Stimulated activated CD8-positive, alpha-beta memory T cell treated with anti-CD3 and anti-CD28 coated beads, Interleukin-4, amount 100 ng/mL, for 24 hours (primary cell): ENCODE results near the gene ZEB1.

ENCODE experiments used
- DNase-seq: peaks from one replicate; pipeline ENCODE4 v3.0.0-alpha.2; 2020; ENCODE audit warnings: low read depth

ZEB1 gene

DNA sequence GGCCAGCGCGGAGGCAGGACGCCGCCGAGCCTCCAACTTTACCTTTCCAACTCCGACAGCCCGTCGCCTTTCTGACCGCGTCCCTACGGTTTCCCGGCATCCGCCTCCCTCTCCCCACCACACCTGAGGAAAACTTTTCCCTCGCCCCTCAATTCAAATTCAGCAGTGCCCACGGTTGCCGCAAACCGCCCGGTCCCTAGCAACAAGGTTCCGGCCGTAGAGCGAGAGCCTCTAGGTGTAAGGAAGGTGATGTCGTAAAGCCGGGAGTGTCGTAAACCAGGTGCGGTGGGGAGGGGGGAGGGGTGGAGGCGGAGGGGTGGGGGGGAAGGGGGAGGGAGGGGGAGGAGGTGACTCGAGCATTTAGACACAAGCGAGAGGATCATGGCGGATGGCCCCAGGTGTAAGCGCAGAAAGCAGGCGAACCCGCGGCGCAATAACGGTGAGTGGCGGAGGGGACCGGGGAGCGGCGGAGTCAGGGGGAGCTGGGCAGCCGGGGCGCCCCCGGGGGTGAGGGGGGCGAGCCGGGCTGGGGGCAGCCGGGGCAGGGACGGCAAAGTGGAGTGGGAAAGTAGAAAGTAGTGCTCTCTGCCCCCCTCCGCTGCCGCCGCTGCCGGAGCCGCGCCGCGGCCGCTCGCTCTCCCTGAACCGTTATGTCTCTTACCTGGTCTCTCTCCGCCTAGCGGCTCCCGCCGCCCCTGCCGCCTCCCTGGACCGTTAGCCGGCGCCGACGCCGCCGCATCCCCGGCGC lies at the start of gene ZEB1:
Gene ZEB1 (plus strand): TSS at position 363 of the 748 bp plus-strand sequence. CDS start 19 bp downstream, at position 382.
- DNase-seq, result peak; percentile 84

DNA sequence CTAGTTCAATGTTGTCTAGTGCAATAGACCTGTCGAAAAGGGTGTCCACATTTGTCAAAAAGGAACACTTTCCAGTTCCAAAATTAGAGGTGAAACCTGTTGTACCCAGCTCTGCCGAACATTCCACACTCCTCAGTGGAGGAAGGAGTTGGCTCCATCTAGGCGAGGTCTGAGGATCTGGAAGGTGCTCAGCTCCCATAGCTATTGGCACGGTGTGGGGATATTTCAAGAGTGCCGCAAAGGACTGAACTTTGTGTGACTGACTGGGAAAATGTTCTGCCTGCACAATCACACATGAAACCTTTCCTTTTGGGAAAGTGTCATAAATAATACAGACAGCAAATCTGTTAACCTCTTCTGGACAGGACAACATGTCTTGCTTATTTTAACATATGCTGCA lies 48.1 kb upstream of the ZEB1 start:
- DNase-seq, result no peak

DNA sequence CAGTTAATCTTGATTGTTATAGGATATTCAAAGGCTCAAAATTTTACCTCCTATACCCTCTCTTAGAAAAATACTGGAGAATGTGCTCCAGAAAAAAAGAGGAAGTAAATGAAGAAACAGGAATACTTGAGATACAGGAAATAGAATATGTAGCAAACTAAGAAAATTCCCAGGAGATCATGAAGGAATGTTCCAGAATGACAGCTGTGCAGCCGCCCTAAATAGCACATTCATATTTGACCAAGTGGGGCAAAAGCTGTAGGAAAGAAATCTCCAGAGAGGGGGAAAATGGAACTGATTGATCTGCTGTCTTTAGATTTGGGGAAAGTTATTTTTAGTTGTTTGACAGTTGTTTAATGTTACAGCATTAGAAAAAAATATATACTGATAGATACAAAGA lies 46.2 kb upstream of the ZEB1 start:
- DNase-seq, result no peak

DNA sequence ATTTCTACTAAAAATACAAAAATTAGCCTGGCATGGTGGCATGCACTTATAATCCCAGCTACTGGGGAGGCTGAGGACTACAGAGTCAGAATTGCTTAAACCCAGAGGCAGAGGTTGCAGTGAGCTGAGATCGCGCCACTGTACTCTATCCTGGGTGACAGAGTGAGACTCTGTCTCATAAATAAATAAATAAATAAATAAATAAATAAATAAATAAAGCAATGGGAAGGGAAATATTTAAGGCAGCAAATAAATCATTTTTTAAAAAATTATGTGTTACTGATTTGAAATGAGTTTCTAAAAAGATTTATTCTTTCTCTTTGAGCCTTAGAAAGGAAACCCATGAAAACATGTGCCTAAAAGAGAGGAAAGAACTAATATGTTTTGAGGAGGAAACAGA lies 45.2 kb upstream of the ZEB1 start:
- no peak for DNase-seq

DNA sequence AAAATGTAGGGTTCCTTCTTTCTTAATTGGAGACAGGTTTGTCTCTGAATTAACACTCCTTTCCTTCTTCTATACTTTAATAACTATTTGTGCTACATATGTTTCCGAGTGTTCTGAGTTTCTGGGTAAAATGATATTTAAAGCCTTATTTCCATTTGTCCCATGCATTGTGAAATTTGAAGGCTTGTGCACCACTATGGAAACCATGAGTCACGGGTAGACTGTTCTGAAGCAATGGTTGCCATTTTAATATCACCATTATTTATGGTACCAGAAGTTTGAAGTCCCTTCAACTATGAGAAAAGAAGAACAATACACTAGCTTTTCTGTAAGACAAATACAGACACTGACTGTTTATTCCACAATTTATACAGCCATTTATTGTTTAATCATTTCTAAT lies 44.7 kb upstream of the ZEB1 start:
- DNase-seq, result no peak

DNA sequence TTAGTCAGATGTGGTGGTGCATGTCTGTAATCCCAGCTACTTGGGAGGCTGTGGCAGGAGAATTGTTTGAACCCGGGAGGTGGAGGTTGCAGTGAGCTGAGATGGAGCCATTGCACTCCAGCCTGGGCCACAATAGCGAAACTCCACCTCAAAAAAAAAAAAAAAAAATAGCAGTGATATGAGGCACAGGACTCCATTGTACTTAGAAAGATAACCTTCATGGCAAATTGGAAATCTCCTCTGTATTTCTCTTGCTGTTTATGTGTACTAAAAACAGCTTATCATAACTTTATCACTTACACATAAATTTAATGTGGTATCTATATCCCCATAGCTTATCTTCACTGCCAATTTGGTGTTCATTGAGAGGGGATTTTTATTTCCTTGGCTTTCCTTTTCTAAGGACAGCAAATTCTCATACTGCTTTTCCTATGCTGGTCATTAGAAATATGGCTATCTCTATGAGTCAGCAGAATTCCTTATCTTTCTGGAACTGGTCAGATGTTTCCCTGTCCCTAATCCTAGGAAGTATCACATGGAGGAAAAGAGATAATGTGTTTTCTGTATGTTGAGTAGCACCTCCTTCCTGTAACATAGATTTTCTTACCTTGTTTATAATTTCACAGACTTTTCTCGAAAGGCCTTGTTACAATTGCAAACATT lies 40.6 kb upstream of the ZEB1 start:
- DNase-seq, result no peak

DNA sequence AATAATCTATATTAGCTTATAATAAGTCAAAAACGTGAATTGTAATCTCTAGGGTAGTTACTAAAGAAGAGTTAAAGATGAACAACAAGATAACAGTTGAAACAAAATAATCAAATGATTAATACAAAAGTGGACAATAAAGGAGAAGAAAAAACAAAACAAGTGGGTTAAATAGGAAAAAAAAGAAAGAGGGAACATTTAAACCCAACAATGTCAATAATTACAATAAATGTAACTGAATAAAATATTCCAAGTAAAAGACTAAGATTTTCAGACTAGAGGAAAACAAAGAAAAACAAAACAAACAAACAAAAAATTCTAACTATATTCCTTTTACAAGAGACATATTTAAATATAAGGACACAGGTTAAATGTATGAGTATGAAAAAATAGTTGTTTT lies 38.0 kb upstream of the ZEB1 start:
- DNase-seq, result no peak

DNA sequence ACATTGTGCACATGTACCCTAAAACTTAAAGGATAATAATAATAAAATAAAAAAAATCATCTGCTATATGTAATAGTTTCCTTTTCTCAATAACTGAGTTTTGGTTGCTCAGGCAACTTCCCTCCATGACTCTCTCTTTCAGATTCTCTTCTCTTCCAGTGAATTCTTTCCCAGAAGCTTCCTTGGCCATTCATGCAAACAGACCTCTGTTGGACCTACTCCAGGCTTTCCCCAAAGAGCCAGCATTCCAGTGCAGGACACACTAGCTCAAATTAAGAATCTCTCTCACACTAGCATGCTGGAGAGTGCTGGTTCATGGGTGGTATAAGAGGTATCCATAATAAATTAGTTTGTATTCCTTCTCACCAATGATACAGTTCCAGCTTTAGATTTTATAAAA lies 31.0 kb upstream of the ZEB1 start:
- DNase-seq, result no peak

DNA sequence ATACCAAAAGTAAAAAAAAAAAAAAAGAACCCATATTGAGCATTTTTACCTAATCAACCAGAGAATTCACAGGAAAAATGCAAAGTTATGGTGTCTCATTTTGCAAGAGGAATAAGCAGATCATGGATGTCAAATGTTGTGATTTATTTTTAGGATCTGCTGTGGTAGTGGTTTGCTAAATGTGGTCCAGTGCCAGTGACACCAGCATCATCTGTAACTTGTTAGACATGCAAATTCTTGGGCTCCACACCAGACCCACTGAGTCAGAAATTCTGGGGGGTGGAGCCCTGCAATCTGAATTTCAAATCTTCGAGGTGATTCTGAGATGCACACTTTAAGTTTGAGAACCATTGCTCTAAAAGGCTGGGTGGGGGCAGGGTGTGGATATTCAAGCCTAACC lies 30.1 kb upstream of the ZEB1 start:
- DNase-seq, result no peak

DNA sequence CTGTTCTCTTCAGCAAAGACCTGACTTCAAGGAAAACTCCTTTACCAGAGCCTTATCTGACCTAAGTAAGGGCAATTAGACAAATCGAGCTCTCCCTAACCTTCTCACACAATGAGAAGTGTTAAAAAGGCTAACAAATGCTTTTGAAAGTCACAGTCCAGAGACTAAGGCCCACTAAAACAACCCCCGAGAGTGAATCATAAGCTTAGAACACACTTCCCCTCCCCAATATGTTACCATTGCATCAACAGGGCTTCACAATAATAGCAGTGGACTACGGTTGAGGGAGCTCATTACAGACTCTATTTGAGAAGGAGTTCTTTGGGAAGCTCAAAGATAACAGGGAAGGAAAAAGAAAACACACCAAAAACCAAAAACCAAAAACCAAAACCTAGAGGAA lies 28.6 kb upstream of the ZEB1 start:
- no peak for DNase-seq

DNA sequence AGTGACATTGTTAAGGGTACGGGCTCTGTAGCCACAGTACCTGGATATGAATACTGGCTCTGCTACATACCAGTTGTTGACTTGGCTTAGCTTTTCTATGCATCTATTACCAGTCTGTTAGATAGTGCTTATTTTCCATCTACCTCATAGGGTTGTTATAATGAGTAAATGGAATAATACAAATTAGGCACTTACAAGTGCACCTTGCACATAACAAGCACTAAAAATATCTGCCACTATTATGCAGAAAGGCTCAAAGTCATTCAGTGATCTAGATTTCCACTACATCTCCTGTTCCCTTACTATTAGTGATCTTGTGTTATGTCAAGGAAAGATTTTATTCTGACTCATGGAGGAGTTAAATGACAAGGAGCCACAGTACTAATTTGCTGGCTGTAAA lies 27.9 kb upstream of the ZEB1 start:
- DNase-seq, result no peak

DNA sequence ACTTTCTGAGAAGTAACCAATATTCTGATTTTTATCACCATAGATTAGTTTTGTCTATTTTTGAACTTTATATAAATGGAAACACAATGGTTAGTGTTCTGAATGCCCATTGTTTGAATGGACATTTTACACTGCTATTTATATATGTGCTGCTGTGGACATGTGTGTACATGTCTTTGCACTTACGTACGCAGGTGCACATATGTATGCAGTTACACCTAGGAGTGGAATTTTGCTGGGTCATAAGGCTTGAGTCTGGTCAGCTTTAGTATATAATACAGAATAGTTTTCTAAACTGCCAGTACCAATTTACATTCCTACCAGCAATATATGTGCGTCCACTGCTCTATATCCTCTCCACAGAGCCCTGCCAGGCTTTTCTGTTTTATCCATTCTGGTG lies 24.5 kb upstream of the ZEB1 start:
- no peak for DNase-seq

DNA sequence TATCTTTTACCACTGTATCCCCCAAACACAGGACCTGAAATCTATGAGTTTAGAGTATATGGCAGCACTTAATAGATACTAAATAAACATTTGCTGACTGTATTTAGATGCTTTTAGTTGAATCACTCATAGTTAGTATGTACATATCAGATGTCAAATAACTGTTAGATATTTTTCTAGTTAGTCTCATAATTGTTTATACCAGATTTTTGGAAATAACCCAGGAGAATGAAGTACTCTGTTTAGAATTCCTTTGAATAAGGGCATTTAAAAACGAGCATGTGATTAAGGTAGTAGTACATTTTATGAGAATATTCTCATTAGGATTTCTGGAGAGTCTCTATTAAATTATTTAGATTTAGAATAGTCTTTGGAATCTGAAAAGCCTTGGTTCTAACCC lies 22.3 kb upstream of the ZEB1 start:
- DNase-seq, result no peak

DNA sequence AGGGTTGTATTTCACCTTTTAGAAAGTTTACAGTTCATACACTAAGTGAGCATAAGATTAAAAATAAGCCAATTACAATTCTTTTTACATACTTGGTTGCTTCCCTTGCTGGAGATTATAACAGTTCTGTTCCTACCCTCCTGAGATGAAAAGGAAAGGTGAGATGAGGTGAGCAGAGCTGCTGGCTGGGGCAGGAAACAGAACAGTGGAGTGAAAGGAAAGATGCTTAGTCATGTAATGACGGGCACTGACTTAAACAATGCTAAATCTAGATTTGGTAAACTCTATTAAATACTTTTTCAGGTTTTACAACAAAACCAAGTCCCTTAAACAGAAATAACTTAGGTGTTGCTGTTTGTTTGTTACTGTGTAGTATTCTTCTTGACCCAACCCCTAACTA lies 19.9 kb upstream of the ZEB1 start:
- DNase-seq, result no peak

DNA sequence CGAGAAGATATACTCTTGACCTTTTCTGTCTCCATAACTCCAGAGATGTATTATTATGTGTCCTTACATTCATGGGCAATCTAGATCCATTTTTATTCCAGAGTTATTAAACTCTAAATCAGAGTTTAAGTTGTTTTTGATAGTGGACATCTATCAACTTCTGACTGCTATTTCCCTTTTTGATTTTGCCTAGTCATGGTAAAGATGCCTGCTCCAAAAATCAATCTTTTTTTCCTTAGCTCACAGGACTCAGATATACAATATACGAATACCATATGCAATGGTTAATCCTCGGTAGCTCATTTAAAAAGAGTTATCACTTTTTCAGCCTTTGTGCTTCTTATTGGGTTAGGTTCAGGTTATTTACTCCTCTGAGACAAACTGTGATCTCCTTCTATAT lies 15.8 kb upstream of the ZEB1 start:
- DNase-seq, result no peak

DNA sequence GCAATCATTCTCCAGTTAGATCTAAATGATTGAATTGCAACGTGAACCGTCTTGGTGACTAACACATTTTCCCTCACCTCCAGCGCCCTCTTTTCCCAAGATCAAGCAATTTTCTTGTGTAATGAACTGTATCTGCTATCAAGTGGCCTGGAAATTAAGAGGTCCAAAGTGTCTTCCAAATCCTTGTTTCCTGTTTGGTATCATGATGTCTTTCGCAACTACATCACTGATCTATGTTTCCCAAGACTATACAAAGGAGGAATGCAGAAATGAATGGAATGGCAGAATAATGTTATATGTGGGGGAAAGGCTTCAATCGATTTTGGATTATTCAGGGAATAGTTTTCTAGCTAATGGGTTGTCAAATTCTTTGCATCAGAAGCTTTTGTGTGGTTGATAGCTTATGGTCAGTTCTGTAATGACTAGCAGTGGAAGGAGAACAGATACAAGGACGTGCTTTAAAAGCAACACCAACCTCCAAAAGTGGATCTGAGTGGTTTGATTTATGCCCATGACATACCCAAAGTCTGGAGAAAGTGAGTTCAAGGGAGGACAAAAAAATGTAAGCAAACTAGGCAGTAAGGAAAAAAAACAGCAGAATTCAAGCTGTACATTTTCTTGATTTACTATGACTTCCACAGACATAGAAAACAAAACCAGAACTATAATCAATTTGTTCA lies 14.6 kb upstream of the ZEB1 start:
- DNase-seq, result no peak

DNA sequence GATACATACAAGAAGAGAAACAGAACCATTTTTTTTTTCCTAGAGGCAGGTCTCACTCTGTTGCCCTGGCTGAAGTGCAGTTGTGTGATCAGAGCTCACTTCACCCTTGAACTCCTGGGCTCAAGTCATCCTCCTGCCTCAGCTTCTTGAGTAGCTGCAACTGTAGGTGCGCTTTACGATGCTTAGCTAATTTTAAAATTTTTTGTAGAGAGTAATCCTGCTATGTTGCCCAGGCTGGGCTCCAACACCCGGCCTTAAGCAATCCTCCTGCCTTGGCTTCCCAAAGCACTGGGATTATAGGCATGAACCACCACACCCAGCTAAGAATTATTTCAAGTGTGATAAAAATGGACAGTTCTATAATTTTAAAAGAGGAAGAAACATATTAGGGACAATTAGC lies 5.6 kb upstream of the ZEB1 start:
- no peak for DNase-seq

DNA sequence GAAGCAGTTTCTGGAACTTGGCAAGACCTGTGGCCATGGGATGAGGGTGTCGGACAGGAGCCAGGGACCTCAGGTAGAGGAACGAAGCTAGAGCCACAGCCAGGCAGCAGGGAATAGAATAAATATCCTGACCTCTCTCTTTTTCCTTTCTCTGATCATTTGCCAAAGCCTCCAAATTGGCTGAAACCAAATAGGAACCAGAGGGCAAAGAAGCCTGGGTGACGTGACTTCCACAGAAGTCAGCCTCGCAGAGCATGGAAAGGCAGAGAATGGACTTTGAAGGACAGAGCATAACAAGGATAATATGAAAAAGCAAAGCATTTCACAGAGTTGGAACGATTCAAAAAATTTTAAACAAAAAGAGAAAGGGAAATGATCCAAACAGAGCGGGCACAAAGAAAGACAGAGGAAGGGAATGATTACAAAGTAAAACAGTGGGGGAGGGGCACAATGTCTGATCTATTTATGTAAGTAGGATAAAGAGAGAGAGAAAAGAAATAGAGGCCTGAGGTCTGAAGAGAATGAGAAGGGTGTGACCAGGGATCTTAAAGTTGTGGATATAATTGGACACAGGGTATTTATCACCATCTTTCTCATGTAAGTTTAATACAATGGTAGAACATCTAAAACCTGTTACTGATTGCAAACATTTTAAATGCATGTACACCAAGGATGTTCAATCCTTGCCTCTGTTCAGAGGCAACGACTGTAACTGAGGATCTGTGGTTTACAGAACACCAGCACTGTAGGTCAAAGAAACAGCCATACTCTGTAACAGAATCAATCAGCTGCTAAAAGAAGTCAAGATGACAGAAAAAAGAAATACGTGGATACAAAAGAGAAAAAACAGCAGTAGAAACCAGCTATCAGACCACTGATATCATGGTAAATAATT lies 4.5 kb upstream of the ZEB1 start:
- no peak for DNase-seq

DNA sequence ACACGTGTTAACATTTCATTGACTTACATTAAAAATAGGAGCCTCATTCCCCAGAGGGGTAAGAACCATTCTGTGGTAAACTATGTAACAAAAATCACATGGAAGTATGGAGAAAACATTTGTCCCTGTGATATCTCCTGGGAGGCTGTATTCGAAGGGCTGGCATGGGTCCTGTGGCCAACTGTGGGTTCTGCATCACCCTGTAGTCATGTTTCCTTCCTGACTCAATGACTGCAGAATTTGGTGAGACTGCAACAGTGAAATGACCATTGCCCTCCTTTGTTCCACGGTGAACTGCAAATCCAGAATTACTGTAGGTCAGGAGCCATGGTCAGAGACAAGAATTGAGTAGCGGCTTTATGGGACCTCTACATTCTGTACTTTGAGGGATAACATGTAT lies 3.6 kb upstream of the ZEB1 start:
- DNase-seq, result no peak

DNA sequence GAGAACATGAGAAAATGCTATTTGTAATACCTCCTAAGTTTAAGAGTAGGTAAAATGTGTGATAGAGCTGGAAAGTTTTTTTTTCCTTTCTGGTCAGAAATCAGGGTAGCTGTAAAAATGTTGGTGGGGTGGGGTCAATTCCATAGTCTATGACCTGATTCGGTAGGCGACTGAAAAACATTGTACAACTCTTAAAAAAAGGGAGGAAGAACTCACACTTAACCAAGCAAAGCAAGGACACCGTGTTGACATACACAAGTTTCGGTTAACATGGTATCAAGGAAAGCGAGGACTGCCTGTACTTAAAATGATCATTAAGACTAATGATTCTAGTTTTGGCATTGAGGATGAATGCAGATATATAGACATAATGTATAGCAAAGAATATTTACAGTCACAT lies 1.8 kb upstream of the ZEB1 start:
- no peak for DNase-seq

DNA sequence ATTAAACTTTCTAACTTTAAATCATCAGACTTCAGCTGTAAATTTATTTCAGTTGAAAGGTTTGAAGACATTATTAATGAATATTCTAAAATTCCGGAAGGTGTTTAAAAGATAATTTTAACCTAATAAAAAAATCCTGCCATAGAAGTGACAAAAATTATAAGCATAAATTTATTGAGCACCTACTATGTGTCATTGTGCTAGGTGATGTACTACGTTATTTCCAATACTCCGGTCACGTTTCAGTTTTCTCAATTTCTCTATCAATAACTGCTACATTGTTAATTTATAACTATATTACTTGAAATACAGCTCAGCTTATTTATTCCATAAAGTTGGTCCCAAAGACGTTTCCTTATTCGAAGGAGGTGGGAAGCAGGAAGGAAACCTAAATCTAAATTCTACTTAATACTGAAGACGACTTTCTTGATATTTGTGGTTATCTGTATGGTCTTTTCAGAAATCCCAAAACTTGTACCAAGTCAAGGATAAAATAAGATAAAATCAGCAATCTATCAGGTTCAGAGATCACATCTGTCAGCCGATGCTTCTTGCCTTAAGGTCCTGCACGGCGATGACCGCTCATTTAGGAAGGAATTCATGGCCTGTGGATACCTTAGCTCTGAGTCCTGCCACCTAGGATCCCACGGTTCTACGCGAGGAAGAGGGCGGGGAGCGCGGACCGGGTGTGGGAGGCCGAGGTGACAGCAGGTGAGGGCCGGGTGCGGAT lies 1.2 kb upstream of the ZEB1 start:
- no peak for DNase-seq

DNA sequence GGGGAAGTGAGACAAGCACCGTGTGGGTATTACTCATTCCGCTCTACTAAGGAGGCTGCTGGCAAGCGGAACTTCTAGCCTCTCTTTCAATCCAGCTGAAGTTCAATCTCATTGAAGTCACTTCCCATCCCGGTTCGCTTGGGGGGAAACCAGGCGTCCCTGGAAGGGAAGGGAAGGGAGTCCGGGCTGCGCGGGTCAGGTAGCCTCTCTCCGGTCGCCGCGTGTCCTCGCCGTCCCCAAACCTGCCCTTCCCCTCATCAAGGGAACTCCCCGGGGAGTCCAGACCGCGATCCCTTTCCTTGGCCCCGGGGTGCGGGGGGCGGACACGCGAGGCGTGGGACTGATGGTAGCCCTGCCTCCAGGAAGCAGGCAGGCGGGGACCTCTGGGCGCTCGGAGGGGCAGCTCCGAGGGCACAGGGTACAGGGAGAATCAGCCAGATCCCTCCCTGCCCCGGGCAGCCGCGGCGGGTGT lies 598 bp upstream of the ZEB1 start:
- peak; percentile 58 for DNase-seq
